Activated CD4-positive, CD25-positive, alpha-beta regulatory T cell (primary cell): ENCODE measurements around the gene LTBR.
A peak's percentile ranks its signal among the peaks of the same experiment; 100 is the strongest.

Experiments
- DNase-seq, 4 experiments: peaks; one replicate each; lab custom pipeline; 2025; lab: John Stamatoyannopoulos, UW

LTBR gene

DNA sequence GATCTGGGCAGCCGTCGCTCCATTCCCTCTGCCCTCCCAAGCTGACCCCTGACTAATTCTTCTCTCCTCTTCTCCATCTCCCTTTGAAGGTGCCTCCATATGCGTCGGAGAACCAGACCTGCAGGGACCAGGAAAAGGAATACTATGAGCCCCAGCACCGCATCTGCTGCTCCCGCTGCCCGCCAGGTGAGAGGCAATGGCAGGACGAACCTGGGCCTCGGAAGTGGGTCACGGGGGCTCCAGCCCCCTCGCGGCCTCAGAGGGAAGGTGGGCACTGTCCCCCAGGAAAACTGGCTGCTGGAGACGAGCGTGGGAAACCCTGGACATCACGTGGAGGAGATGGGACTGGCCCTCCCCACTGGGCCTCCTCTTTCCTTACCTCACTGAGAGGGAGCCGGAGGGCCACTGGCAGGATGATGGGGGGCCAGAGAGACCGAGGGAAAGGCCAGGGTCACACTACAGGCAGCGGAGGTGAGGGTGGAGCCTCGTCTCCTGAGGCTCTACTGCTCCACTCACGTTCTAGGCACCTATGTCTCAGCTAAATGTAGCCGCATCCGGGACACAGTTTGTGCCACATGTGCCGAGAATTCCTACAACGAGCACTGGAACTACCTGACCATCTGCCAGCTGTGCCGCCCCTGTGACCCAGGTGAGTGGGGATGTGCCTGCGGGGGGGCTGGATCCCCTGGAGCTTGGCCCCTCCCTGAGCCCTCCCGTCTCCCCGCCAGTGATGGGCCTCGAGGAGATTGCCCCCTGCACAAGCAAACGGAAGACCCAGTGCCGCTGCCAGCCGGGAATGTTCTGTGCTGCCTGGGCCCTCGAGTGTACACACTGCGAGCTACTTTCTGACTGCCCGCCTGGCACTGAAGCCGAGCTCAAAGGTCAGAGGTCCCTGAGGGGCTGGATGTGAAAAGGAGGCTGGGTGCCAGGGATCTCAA, 806 bp downstream of the LTBR start:
- no peak for DNase-seq

DNA sequence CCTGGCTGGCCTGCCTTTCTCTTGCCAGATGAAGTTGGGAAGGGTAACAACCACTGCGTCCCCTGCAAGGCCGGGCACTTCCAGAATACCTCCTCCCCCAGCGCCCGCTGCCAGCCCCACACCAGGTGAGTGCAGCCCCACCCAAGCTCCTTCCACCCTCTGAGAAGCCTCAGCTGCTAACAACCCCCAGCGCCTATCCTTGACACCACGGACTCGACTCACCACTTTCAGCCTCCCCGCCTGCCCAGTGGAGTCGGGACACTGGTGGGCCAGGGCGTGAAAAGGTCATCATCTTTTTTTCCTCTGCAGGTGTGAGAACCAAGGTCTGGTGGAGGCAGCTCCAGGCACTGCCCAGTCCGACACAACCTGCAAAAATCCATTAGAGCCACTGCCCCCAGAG, 2.1 kb downstream of the LTBR start:
- DNase-seq = no peak

DNA sequence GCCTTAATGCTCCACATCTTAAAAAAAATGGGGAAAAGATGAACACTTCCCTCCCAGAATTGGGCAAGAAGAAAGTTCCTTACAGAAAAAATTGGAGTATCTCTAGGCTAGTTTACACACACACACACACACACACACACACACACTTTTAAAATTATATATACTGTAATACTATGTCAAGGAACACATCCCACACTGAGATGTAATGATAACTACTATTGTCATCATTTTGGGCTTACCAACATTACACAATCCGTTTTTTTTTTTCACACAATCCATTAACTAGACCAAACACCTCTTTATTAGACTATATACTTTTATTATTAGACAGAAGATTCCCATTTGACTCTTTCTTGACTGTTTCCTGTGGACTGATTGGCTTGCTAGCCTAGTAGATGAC, 2.5 kb downstream of the LTBR start:
- DNase-seq = no peak

DNA sequence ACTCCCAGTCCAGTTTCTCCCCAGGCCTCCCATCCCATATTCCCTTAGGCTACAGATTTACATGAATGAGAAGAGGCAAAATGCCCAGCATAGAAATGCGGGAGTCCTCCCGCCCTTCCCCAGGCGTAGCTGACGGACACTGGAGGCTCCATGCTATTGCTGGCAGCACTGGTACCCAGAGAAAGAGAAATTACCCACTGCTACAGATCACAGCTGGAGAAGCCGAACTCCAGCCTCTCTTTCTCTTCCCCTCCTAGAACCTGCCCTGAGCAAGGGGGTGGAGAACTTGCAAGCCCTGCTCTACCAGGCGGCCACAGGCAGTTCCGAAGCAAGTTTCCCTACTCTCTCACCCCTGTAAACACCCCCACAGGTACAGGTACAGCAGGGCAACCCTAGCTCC, 3.6 kb downstream of the LTBR start:
- no peak for DNase-seq

DNA sequence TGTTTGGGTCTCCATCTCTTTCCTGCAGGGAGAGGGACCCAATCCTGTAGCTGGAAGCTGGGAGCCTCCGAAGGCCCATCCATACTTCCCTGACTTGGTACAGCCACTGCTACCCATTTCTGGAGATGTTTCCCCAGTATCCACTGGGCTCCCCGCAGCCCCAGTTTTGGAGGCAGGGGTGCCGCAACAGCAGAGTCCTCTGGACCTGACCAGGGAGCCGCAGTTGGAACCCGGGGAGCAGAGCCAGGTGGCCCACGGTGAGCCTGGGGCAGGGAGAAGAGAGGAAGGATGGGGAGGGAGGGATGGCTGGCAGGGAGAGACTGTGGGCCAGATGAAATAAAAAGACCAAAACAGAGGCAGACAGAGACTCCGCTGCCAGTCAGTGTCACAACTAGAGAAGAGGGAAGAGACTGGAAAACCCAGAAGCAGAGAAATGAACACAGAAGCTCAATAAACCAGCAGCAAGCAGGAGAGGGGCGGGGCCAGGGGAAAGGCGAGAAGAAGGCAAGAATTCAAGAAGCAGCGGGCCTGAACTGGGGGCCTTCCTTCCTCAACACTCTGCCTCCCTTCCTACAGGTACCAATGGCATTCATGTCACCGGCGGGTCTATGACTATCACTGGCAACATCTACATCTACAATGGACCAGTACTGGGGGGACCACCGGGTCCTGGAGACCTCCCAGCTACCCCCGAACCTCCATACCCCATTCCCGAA, 6.3 kb downstream of the LTBR start:
- DNase-seq = no peak

DNA sequence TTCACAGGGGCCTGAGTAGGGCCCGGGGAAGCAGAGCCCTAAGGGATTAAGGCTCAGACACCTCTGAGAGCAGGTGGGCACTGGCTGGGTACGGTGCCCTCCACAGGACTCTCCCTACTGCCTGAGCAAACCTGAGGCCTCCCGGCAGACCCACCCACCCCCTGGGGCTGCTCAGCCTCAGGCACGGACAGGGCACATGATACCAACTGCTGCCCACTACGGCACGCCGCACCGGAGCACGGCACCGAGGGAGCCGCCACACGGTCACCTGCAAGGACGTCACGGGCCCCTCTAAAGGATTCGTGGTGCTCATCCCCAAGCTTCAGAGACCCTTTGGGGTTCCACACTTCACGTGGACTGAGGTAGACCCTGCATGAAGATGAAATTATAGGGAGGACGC, 7.1 kb downstream of the LTBR start:
- no peak for DNase-seq

DNA sequence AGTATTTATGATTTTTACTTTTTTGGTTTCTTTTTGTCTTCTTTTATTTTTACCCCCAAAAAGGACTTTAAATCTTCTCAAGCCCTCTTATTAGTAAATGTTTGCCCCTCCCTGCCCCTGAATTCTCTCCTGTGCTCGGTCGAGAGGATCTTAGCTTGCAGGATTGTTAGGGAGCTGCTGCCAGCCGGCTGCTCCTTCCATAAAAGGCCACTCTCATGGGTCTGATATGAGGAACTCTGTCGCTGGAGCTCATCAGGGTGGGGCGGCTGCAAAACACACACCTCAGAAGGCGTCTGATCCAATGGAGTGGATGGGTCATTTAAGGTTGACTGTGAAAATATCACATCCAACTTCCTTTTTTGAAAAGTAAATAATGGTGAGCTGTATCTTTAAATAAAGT, 8.5 kb downstream of the LTBR start:
- DNase-seq = no peak

DNA sequence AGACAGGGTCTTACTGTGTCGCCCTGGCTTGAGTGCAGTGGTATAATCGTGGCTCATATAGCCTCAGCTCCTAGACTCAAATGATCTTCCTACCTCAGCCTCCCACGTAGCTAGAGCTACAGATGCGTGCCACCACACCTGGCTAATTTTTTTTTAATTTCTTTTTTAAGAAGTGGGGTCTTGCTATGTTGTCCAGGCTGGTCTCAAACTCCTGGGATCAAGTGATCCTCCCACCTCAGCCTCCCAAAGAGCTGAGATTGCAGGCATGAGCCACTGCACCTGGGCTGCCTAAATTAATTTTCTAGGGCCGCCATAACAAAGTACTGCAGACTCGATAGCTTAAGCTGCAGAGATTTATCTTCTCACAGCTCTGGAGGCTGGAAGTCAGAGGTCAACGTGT, 9.1 kb downstream of the LTBR start:
- DNase-seq = no peak

DNA sequence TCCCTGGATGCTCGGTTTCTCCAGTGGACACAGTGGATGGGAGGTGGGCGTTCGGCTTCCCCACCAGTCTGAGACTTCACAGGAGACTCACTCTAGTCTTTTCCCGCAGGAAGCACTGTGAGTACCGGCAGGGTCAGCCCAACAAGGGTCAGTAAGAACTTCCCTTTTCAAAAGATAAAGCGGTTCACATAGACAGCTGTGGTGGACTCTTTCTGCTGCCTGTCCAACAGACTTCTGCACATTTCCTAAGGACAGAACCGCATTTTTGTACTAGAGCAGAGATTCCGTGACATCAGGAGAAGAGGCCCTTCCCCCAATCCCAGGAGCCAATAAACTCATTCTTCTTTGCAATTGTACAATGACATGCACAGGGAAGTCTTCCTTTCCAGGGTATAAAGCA, 10.4 kb downstream of the LTBR start:
- no peak for DNase-seq

DNA sequence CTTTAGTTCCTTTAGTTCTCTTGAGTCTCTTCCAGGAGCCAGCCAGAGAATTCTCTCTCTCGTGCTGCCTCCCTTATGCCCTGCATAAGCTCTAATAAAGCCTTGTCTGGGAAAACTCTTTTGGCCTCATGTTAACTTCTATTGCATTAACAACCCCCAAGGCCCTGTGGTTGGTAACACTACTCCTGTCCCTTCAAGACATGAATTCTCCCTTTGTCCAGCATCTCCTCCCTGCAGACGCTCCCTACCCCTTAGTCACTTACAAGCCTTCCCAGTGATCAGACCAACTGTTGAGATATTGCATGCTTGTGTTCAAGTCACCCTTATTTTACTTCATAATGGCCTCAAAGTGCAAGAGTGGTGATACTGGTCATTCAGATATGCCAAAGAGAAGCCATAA, 12.1 kb downstream of the LTBR start:
- DNase-seq = no peak

DNA sequence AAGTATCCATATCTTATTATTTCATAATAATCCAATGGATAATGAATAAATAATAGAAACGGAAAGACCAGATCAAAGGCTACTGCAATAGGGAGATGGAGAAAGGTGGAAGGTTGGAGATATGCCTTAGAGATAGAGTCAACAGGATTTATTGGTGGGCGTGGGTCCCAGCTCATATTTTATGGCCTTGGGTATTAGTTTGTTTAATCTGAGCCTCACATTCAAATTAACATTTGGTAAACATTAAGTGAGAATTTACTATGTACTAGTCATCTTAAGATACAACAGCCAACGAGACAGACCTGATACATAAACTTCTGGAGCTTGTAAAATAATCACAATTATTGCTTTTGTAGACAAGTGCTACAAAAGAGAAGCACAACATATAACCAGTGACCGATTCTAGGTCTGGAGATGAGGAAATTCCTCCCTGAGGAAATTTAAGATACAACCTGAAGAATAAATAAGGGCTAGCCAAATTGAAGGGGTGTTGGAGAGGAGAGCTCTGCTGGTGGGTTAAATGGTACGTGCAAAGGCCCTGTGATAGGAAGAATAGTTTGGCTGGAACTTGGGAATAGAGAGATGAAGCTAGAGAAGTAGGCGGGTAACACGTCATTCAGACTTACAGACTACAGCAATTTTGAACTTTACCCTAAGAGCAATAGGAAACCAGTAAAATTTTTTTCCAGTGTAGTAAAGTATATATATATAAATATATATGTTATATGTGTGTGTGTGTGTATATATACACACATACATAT, 16.1 kb downstream of the LTBR start:
- no peak for DNase-seq

DNA sequence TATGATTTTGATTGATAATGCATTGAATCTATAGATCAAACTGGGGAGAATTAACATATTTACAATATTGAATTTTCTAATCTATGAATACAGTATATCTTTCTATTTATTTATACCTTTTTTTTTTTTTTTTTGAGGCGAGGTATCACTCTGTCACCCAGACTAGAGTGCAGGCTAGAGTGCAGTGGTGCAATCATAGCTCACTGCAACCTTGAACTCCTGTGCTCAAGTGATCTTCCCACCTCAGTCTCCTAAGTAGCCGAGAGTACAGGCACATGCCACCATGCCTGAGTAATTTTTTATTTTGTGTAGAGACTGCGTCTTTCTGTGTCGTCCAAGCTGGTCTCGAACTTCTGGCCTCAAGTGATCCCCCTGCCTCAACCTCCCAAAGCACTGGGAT, 20.4 kb downstream of the LTBR start:
- DNase-seq = no peak

DNA sequence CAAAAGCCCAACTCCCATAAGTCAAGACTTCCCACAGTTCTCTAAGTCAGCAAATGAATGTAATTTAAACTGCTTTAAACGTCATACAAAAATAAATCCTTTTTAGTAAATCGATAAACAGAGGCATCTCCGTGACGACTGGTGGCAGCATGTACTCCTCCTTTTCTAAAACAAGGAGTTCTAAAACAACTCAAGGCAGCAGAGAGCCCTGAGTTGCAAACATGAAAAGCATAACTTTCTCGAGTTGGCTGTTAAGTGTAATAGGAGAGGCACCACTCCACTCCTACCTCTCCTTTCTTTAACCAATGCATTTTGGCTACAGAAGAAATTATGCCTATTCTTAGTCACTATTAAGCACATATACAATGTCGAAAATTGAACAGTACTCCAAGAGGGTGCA, 22.0 kb downstream of the LTBR start:
- DNase-seq = no peak

DNA sequence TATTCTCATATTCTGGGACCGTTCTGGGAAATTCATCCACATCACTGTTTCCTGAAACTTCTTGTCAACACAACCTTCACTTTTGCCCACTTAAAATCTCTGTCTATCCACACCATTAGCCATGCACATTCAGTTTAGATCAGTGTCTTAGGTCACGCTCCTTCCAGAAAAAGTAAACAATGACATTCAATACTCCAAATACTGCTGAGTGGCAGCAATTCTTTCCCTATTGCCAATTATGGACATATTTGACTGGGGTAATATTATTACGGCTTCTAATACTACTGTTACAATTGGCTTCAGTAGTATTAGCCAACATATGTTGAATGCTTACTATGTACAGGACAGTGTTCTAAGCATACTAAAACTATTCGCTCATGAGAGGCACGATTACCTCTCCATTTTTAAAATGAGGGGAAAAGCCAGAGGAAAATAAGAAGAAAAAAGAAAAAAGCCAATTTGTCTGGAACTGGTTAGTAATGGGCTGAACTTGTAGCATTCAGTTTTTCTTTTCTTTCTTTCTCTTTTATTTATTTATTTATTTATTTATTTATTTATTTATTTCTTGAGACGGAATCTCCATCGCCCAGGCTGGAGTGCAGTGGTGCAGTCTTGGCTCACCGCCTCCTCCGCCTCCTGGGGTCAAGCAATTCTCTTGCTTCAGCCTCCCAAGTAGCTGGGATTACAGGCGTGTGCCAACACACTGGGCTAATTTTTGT, 23.4 kb downstream of the LTBR start:
- no peak for DNase-seq

DNA sequence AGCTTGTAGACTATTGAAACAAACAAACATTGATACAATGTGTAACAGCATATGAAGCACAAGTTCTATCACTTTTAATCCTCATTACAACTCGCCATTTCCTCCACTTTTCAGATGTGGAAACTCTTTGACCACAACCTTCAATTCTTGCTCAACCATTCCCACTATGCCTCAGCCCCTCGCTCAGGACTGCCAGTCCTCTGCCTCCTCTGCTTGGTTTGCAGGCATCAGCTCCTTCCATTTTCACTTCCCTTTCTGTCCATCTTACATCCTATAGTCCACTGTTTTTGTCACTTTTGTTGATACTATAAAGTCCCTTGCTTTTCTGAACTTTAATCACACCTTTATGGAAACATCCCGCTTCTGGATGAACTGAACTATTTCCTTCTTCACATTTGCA, 32.6 kb downstream of the LTBR start:
- no peak for DNase-seq

DNA sequence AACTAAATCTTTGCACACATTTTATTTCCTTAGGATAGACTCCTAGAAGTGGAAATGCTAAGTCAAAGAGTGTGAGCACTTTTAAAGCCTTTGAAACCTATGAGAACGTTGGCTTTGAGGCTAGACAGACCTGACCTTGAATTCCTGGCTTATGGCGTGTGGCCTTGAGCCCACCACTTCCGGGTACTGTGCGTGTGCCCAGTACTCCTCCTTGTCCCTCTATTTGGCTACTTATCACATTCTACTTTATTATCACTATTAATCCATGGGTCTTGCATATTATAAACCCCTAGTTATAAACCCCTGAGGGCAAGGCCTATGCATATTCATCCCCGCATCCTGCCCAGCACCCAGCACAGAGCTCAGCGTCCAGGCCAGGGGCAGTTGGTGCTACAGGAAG, 34.8 kb downstream of the LTBR start:
- no peak for DNase-seq

DNA sequence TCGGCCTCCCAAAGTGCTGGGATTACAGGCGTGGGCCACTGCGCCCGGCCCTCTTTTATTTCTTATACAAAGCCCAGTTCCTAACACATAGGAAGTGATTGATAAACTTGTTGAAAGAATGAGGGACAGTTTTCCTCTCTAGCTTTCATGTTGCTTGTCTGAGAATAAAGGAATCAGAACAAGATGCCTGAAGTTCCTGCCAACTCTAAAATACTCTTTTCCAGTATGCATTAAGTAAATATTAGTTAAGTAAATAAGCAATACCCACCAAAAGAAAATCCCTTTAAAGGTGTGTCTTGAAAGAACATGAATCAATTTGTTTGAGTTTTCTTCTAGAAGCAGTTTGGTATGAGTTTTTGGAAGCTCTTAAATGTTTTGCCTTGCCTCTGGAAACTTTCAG, 36.4 kb downstream of the LTBR start:
- no peak for DNase-seq

DNA sequence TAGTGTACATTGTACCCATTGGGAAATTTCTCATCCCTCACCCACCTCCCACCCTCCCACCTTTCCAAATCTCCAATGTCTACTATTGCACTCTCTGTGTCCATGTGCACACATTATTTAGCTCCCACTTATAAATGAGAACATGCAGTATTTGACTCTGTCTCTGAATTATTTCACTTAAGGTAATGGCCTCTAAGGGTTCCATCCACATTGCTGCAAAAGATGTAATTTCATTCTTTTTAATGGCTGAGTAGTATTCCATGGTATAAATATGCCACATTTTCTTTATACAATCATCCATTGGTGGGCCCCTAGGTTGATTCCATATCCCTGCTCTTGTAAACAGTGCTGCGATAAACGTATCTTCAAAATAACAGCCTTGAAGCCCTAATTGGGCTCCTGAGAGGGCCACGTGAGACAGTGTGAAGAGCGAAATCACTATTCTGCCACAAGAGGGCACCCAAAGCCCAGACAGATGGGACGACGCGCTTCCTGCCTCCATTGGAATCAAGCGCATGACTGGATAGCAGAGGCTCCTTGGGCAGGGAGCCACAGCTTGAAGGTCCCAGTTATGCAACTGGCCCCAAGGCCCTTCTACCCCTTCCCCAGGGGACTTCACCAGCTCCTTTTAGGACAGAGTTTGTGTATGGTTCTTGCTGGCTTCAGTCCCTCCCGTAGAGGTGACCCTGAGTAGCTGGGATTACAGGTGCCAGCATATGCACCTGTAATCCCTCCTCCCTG, 39.5 kb downstream of the LTBR start:
- peak in 3 of 4 experiments; percentile 48 to 55 (median 54) for DNase-seq

DNA sequence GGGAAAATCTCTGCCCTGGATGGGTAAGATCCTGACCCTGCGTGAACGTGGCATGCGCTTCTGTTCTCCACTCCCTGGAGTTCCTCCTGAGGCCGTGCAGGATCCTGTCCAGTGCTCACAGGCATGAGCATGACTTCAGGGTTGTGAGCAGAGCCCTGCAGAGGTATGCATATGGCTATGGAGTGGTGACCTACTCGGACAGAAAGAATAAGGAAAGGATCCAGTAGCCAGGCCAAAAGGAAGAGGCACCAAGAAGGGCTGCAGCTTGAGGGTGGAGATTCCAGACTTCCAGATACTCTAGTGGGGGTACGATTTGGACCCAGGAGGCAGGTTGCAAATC, 40.0 kb downstream of the LTBR start:
- DNase-seq = no peak

DNA sequence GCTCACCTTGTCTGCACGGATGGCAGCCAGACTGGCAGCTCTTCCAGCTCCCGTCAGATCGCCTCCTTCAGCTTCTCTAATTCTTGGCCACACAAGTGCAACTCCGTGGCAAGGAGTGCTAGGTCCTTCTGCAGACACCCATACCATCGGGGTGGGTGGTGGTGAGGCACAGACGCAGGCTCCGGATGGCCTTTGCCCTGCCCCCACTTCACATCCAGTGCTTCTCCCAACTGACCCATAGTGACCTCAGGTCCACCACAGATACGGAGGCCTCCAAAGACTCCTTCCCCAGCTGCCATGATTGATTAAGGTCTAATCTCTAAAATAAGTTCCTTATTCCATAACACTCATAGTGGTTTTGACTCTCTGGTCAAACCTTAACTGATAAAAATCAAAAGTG, 40.9 kb downstream of the LTBR start:
- no peak for DNase-seq
